Inferior parietal cortex (tissue), 1 donor: ENCODE data around the gene DMD.
"Not testable (repeated sequence)": the region's sequence is repeated elsewhere in the genome, so short reads cannot be mapped to it uniquely, and the experiment has no call there.

Source experiments
- DNase-seq: peaks from one replicate; pipeline ENCODE4 v3.0.0-alpha.2; 2016; ENCODE audit errors: extremely low spot score

DMD gene

DNA sequence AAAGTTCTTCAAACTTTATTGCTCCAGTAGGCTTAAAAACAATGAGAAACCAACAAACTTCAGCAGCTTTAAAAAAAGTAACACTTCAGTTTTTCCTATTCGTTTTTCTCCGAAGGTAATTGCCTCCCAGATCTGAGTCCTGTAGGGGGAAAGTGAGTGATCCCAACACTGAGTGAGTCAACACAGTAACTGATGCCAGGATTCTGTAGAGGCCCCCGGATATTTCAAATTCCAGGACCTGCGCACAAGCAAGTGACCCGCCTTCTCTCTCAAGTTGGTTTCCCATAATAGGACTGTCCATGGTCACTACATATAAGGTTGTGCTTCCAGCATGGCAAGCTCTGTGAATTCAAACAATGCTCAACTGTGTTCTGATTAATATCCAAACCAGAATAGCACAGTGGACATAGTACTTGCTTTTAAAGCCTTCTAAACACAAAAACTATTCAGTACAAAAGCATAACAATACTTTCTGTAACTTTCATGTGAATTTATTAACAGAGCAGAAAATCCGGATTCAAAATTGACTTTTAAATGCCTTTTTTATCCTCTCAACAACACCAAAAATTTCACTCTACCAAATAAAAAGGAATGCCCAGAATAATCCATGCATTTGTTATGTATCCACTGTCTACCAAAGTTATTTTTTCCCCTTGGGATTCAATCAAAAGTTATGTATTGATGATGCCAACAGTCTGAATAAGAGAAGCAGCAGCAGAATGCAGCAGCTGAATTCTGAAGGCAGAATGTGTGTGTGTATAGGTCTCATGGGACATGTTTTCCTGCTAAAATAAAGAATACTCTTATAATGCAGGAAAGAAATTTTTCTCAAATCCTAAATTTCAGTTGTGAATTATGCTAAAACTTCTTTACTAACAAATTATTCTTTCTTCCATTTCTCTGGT is at the start of gene DMD:
DMD (minus strand) TSS at position 194 of the 905 bp plus-strand sequence. CDS start 237 bp downstream, outside the sequence.
- peak; percentile 30 for DNase-seq

DNA sequence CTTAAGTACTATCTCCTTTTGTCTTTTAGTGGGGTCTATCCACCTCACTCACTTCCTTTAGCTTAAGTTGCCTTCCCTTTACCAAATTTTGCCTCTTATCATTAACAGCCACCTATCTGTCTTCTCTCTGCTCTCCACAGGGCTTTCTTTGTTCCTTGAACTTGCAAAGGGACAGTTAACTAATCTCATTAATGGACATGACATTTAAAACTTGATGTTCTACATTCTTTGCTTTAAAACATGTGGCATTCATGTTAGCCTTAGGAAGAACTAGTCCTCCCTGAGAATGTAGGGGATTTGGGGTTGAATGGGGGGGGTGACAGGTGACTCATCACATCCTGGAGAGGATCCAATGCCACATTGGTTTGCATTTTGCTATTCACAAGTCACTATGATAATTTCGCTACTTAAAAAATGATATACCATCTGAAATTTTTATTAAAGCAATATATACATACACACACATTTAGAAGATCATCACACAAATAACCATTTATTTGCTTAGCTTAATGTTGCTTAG is 41.0 kb upstream of the DMD start:
- DNase-seq, result no peak

DNA sequence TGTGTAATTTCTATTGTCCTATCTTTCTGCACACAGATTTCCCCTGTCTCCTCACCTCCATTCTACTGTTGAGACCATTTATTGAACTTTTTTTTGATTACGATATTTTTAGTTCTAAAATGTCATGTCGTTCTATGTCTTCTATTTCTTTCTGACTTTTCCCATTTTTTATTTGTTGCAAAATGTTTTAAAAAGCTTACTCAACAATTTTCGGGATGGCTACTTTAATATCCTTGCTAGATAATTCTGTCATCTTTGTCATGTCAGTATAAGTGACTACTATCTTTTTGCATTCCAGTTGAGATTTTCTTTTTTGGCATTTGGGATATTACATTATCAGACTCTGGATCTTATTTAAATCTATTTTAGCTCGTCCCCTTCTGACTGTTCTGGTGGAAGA is 7.5 kb upstream of the DMD start:
- no peak for DNase-seq

DNA sequence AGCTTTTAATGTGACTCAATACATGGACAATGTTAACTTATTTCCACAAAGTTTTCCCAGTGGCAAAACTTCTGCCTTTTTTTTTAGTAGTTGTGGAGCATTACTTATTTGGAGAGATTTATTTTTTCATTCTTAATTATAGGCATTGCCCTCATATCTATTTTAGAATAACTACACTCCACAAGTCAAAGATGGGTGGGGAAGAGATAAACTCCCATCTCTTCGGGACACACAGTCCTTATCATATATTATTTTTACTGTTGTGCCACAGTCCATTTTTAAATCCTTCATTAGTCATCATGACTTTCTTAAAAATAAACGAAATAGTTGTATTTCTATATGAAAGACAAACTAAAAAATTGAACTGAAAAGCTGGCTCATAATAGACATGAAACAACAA is 1.2 kb downstream of the DMD start:
- DNase-seq, result no peak

DNA sequence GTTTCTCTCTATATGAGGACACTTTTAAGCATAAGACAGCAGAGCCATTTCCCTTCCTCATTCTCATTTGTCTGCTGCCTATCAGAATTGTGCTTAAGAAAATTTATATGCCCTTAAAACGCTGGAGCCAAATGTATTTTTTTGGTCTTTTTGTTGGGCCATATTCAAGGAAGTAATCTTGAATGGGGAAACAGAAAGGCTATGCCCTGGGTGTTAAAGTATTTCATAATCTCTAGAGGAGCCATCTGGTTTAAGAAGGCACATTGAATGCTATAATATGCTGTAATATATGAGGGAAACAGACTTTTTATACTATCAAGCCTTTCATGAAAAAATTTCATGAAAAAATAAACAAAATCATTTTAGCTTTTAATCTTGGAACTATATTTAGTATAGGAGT is 4.3 kb downstream of the DMD start:
- DNase-seq, result no peak

DNA sequence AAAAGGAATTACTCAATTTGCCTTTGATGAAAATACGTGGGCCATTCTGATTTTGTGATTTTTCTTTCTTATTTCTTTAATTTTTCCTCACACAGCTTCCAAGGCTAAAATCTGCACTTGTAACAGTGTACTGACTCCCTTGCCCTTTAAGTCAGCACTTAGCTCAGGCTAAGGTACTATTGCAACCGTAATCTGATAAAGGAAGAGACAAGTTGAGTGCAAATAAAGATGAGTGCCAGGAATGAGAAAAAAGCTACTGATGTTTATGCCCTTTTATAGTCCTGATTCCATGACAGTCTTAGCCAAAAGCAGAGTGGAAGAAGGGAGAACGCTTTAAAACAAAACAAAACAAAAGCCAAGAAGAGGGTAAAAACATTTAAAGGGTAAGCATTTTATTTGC is 6.0 kb downstream of the DMD start:
- DNase-seq, result no peak

DNA sequence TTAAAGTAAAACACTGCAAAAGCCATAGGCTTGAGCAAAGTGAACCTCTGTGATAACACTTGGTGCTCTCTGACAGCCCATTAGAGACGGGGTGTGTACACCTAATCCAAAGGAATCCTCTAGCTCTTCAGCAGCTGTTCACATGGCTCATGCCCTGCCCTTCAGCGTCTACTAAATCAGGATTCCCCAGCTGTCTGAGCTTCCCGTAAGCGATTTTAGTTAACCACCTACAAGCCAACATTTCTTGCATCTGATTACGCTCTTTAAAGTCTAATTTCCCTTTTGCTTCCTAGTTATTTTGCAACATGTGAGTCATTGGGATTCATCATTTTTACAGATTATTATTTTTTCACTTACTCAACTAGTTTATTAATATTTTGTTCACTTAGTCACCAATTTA is 6.5 kb downstream of the DMD start:
- no peak for DNase-seq

DNA sequence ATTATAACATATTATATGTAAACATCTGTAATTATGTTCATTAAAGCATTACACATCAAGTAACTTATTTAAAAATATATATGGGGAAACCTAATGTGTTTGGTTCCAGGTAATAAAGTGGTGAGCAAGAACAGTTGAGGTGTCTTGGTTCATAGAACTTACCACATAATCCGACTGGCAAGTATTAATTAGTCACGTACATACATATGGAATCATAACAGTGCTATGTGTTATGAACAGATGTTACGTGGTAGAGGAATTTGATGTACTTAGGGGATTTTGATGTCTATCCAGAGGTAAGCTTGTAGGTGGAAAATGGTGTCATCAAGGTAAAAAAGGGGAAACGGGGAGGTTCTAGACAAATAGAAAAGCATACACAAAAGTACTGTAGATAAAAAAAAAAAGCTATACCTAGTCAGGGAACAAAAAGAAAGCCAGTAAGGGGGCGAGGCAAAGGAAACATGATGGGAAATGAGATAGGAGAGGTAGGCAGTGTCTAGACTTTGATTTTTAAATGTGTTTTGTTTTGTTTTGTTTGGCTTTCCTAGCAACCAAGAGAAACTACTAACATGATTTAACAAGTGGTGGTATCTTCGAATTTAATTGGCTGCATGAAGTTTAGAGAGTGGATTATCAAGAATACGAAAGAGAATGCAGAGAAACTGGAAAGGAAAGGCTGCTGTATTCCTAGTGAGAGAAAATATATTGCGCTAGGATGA is 12.6 kb downstream of the DMD start:
- no peak for DNase-seq

DNA sequence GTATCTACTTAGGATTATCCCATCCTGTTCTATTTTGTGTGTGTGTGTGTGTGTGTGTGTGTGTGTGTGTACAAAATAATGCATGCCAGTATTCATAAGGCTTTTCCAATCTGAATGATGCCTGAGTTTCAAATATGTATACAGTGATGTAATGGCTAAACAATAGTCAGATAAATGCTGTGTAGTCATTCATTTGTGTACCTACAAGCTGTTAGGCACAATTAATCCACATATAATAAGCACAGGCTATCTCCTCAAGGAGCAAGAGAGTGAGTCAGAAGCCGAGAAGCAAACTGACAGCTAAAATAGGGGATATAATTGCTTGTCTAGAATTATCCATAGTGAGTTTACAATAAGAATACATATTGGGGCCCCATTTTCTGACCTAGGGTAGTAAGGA is 15.7 kb downstream of the DMD start:
- DNase-seq, result no peak

DNA sequence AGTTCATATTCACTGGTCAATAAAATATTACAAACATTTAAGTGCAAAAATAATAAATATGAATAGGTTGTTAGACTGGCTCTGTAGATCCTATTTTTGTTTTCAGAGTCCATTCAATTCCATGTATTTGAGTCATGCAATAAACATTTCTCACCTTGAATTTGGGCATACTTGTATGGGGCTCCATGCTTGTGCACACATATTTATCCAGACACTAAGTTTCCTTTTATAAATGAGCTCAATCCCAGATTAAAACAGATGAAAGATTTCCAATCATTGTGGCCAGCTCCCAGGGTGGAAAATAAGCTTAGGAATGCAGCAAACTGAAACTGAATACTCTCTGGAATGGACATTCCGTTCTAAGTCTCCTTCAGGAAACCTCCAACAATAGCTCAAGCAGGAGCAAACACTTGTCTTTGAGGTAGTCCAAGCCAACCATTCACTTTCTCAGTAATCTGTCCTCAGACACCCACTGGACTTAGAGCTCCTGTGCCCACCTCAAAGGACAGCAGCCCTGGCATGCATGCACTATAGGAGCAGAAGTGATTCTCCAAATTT is 16.4 kb downstream of the DMD start:
- DNase-seq, result no peak

DNA sequence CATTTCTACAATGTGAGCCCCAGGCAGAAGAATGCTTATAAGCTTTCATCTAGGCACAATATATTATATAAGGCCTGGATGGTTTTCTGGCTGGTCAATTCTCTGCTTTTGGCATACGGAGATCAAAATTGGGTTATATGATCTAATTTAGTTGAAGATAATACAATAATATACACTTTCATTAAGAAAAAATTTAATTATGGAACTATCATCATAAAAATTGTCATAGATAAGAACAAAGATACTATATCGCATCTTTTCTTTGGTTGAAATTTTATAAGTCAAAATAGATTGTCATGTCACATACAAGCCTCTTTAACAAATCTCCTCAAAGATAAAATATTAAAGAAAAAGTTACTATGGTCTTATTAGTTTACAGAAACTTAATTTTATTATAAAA is 17.1 kb downstream of the DMD start:
- no peak for DNase-seq

DNA sequence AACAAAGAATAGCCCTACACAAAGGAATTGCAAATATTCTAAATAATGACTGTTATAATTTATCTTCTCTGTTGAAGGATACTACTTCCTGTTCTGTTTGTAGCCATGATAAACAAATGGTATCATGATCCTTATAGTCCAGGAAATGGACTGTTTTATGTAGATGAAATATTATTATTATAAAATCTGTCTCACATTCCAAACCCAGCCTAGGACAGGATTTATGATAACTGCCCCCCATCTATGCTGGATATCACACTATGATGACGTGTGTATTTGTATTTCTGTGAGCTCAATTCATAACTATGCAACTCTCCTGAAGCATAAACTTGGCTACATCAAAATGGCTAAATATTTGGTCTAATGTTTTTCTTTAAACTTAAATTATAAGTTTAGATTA is 21.3 kb downstream of the DMD start:
- DNase-seq, result no peak

DNA sequence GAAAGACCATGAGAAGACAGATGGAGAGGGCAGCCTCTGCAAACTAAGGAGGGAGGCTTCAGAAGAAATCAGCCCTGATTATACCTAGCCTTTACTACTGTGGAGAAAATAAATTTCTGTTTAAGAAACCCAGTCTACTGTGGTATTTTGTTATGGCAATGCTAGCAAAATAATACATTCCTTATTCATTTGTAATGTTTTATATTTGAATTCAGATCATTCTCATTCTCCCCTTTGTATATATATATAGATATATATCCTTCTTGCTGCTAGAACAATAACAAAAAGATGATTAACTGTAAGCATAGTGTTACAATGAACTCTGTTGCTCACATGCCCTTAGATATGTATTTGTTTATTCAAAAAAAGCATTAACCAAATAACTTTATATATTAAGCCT is 22.5 kb downstream of the DMD start:
- DNase-seq, result no peak

DNA sequence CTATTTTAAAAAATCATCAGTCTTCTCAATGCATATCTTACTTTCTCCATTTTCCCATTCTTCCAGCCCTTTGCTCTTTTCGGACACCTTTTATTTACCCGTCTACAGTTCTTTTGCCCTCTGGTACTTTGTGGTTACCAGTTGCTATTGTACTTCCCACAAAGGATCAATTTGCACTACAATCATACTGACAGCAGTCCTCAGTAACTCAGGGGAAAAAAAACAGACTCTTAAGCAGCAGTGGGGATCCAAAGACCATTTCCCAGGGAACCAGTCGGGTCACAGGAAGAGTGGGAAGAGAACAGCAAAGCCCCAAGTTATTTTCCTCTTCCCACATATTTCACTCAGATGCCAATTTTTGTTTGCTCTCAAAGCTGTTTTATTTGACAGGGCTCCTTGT is 23.1 kb downstream of the DMD start:
- DNase-seq, result no peak

DNA sequence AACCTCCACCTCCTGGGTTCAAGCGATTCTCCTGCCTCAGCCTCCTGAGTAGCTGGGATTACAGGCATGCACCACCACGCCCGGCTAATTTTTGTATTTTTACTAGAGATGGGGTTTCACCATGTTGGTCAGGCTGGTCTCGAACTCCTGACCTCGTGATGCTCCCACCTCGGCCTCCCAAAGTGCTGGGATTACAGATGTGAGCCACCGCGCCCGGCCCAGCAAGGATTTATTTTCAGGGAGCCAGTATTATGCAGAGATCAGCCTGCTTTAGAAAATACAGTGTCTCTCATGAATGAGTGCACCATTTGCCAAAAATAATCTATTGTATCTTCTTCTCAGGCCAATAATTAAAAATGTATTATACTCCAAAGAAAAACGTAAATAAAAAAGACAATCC is 26.5 kb downstream of the DMD start:
- DNase-seq, result not testable (repeated sequence)

DNA sequence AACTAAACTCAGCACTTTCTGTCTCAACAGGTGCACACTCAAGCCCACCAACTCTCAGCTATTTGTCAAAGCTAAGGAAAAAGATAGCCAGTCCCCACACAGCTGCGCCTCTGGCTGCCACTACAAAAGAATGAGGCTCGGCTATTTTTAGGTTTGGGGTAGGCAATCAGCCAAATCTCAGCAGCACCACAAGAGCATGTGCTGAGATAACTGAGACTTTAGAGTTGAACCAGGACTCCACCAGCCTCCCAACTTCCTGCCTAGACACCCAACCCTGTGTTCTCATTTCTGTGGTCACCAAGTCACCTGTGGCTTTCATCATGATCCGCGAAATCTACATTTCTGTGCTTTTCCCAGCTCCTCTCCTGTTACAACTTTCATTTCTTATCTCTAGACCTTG is 28.0 kb downstream of the DMD start:
- no peak for DNase-seq

DNA sequence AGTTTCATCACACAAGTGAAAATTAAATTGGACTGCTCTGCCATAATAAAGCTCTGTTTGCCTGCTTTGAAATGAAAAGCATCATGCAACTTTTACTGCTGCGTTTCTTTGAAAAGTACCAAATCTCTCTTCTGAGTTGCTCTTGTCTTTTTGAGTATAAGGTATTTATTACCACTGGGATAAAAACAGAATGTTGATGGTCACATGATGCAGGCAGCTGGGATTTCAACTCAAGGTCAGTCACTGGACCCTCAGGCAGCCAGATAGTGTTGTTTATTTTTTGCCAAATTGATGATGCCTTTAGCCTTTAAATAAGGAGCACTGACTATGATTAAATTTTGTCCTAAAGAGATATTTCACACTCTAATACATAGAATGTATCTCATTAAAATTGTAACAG is 32.7 kb downstream of the DMD start:
- DNase-seq, result no peak

DNA sequence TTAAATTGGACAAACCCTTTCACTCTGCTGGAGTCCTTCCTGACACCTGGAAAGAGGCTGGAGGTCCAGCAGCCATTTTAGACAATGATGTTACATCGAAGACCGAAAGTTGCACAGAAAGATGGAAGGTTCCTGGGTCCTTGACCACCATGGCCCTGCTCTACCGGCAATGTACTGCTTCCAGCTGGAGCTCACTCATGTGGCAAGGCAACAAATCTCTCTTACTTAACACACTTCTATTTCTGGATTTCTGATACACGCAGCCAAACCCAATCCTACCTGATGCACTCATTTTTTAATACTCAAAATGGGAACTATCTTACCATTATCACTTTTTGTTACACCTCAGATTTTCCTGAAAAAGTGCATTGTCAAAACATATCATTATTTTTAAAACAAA is 33.1 kb downstream of the DMD start:
- no peak for DNase-seq

DNA sequence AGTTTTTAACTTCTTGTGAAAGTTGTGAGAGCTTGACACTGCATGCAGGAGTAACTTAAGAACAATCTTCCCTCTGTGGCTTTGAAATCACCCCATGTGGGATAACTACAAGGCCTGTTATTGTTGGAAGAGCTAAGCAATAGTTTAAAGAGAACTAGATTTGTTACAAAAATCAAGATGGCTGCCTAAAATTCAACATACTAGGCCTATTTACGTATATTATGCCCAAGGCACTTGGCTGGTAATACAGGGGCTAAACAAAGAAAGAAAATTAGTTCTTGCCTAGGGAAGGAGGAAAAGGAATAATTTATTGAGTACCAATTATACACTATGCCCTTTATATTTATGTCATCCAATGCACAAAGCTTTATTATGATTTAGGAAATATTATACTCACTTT is 36.1 kb downstream of the DMD start:
- DNase-seq, result no peak

DNA sequence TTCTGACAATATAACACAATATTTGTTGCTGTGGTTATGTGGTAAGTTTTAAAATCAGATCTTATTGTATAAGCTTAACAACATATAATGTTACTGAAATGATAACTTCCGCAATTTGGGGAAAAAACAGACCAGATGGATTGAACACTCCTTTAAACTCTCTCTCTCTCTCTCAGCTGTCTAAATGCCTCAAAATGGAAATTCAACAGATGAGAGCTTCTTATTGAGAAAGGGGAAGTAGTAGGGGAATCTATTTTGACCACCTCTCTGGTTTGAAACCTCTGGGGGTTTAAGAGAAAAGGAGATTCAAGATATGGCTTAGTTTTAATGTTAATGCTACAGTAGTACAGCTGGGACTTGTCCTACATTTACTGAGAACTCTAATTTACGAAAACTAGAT is 40.3 kb downstream of the DMD start:
- no peak for DNase-seq

DNA sequence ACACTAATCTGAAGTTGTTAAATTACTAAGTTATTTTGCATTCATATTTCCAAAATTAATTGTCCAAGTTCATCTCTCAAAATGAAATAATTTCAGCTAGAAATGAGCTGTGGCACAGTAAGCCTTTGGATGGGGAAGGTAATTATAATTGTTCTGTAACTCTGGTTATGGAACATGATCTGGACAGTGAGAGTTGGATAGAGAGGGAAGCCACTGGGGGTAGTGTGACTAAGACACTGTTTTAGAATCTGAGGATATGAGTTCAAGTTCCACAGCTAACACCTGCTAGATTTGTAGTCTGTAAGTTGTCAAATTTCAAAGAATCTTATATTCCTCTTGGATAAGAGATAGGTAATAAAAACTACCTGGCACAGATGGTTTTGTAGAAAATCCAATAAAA is 49.5 kb downstream of the DMD start:
- DNase-seq, result no peak

DNA sequence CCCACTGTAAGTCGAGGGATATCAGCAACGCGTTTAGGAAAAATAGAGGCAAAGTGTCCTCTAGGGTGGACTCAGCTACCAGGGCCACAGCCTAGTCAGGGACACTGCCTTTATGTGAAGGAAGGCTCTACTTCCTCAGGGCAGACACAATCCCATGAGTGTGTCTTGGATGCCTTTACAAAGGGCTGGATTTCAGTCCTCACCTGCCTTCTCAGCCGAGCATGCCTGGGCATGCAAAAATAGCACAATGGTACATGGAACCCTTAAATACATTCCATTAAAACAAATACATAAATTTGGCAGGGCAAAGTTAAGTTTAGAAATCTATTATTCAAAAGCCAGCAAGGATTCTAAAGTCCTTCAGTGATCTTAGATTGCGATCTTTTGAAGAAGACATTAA is 51.1 kb downstream of the DMD start:
- no peak for DNase-seq
